ENCODE data around the gene HNRNPUL1.
A peak's percentile ranks its signal among the peaks of the same experiment; 100 is the strongest.
"Not testable (repeated sequence)": the region's sequence is repeated elsewhere in the genome, so short reads cannot be mapped to it uniquely, and the experiment has no call there.

The HNRNPUL1 gene

DNA sequence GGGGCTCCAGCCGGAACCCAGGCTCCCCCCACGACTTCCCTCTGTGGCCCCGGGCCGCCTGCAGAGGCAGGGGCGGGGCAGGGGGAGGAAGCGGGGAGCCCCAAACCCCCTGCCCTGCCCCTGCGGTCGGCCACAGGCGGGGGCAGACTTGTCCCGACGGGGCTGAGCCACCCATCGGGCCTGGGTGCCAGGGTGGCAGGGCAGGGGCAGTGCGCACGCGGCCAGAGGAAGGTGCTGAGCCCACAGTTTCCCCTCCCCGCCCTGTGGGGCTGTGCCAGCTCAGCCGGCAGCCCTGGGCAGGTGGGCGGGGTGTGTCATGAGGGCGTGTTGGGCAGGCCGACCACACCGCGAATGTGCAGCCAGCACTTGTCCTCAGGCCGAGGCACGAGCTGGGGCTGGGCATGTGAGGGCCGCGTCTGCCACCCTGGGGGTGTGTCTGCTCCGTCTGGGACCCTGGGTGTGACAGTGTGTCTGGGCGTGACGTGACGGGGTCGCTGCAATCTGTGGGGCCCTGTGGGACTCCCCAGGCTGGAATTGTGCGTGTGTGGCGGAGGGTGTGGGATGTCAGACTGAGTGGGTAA, 63.5 kb downstream of the HNRNPUL1 start:
- peak; percentile 91 for DNase-seq

DNA sequence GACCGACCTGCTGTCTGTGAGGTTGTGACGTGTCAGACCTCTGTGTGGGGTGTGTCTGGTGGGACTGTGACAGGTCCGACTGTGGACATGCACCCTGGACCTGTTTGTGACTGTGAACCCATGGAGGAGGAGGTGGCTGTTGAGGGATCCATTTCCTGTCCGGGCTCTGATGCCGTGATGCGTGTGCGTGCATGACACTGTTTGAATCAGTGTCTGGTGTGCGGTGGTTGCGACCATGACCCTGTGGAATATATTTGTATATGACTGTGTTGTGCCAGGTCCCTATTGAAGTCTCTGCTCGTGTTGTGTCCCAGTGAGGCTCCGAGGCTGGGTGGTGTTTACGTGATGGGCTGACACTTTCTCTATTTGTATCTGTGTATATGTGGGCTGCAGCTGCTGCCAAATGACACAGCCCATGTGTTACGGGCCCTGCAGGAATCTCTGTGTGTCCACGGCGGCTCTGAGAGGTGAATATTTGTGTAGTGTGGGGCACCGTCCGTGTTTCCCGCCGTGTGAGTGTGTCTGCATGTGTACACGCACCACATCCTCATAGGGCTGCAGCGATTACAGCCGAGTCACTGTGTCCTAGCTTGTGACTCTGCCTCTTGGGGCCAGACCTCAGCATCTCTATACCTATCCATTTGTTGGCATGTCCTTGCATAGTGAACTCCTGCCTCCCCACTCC, 64.1 kb downstream of the HNRNPUL1 start:
- peak; percentile 70 for DNase-seq

DNA sequence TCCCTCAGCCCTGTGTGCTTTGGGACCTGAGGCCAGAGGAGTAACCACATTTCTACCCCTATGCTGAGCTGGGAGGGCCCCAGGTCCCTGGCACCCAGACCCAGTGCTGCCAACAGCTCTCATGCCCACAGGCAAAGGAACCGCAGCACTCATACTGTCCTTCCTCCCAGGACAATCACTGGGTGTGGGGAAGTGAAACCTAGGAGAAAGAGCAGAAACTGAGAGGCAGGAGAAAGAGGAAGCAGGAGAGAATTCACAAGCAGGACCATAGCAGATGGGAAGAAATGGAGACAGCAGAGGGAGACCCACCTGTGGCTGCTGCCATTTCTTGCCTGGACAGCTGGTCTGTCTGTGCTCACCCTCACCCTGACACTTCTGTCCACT, 64.7 kb downstream of the HNRNPUL1 start:
- DNase-seq = no peak

DNA sequence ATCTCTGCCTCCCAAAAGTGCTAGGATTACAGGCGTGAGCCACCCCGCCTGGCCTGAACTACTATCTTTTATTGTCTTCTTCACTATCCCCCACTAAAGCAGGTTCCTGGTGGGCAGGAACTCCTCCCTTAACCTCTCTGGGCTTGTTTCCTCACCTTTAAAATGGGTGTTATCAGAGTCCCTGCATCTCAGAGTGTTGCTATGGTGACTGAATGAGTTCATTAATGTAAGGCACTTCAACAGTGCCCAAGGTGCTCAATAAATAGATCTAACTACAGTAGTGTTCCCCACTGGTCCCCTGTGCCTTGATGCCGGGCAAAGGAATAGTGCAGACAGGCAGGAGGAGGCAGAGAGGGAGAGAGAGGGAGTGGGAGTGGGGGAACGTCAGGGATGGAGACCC, 66.3 kb downstream of the HNRNPUL1 start:
- no peak for DNase-seq

DNA sequence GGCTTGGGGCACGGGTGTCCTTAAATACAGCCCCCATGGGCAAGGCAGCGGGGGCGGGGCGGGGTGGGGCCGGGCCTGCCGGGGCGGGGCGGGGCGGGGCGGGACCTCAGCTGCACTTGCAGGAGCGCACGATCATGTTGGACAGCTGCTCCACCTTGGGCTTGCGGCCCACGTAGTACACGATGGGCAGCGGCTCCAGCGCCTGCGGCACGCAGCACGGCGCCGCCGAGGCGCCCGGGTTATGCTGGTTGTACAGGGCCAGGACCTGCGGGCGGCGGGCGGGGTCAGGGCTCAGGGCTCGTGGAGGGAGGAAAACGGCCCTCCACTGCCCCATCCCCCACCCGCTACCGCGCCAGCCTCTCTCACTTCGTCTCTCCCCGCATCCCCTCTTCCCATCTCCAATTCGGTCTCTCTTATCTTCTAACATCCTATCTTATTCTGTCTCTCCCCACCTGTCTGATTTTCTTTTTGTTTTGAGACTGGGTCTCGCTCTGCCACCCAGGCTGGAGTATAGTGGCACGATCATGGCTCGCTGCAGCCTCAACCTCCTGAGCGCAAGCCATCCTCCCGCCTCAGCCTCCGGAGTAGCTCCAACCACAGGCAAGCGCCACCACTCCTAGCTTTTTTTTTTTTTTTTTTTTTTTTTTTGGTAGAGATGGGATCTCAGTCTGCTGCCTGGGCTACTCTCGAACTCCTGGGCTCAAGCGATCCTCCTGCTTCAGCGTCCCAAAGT, 66.9 kb downstream of the HNRNPUL1 start:
- no peak for DNase-seq

DNA sequence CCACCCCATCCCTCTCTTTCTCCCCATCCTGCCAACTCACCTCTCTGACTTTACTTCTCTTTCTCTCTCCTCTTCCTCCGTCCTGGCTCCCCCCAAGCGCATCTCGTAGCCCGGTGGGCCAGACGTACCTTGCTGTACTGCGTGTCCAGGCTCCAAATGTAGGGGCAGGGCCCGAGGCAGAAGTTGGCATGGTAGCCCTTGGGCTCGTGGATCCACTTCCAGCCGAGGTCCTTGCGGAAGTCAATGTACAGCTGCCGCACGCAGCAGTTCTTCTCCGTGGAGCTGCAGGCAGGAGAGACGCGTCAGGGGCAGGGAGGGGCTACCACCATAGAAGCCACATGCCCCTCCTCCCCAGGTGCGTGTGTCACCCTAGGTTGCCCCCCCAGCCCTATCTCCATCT, 67.8 kb downstream of the HNRNPUL1 start:
- no peak for DNase-seq

DNA sequence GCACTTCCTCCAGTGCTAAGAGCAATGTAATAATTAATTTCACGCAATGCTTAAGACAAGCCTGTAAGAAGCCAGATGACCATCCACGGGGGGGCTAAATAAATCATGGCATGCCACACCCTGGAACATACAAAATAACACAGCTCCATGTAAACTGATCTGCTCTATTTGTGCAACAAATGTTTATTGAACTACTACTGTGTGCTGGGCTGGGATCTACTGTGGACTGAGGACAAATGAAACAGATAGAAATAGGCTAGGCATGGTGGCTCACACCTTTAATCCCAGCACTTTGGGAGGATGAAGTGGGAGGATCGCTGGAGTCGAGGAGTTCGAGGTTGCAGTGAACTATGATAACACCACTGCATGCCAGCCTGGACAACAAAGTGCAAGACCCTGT, 68.3 kb downstream of the HNRNPUL1 start:
- DNase-seq = no peak

DNA sequence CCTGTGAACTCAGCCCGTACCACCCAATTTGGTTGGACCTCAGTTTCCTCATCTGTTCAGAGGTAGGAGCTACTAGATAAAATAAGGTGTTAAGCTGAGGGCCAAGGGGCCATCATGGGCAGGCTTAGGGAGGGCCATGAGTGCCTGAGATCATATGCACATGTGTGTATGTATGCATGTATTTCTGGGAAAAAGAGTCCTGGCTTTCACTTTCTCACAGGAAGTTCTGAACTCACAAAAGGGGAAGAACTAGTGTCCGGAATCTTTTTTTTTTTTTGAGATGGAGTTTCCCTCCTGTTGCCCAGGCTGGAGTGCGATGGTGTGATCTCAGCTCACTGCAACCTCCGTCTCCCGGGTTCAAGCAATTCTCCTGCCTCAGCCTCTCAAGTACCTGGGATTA, 70.6 kb downstream of the HNRNPUL1 start:
- DNase-seq = no peak

DNA sequence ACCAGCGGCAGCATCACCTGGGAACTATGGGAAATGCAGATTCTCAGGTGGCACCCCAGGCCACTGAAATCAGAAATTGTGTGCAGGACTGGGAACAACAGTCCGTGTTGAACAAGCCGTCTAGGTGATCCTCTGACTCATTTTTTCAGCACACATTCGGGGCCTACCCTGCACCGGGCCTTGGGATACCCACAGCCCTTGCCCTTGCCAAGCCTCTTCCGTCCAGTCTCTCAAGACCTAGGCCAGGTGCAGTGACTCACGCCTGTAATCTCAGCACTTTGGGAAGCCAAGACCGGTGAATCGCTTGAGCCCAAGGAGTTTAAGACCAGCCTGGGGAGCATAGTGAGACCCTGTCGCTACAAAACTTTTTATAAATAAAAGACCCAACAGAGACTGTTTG, 71.3 kb downstream of the HNRNPUL1 start:
- DNase-seq = no peak

DNA sequence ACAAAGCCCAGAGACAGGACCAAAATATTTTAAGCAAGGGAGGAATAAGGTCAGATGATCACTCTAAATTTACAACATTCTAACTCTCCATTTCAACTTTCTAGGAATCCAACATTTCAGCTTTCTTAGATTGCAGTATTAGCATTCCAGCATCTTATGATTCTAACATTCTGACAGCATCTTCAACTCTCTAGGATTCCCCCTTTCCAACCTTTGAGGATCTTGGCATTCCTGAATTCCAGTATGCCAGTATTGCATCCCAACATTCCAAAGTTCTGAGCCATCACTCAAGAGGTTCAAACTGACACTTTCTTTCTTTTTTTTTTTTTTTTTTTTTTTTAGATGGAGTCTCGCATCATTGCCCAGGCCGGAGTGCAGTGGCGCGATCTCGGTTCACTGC, 75.8 kb downstream of the HNRNPUL1 start:
- DNase-seq = no peak

DNA sequence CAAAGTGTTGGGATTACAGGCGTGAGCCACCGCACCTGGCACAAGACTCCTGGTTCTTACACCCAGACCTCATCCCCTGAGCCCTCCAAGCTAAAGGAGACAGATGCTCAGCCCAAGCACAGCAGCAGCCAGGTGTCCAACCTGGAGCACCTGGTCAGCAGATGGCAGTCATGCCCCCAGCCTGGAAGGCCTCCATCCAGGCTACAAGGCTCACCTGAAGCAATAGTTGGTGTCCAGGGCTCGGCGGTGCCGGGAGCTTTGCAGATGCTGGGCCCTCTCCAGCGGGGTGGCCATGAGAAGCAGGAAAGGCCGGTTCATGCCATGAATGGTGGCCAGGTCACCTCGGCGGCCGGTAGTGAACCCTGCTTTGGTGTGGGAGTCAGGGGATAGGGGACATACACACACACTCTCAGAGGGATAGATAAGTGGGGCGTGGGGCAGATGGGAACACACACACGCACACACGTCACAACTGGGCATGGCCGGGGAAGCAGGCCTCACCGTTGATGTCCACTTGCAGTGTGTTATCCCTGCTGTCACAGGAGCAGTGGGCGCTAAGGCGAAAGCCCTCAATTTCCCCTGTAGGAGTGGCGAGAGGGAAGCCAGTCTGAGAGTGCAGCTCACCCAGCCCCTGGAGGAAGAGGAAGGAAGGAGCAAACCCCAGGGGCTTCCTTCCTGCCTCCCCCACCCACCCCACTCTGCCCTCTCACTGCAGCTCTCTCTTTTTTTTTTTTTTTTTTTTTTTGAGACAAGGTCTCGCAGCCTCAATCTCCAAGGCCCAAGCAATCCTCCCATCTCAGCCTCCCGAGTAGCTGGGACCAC, 77.7 kb downstream of the HNRNPUL1 start:
- DNase-seq = no peak

DNA sequence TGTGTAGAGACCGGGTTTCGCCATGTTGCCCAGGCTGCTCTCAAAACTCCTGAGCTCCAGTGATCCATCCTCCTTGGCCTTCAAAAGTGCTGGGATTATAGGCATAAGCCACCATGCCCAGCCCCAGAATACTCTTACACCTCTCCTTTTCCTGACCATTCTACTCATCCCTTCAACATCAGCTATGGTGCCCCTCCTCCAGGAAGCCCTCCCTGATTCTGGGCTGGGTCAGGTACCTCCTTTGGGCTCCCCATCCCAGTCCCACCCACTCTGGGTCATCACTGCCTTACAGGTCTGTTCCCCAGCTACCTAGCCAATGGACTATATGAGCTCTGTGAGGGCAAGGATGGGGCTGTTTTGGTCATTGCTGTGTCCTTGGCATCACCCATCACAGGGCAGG, 80.0 kb downstream of the HNRNPUL1 start:
- no peak for DNase-seq

DNA sequence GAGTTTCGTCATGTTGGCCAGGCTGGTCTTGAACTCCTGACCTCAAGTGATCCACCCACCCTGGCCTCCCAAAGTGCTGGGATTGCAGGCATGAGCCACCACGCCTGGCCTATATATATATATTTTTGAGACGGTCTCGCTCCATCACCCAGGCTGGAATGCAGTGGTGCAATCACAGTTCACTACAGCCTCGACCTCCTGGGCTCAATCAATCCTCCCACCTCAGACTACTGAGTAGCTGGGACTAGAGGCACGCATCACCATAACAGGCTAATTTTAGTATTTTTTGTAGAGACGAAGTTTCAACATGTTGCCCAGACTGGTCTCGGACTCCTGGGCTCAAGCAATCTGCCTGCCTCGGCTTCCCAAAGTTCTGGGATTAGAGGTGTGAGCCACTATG, 82.7 kb downstream of the HNRNPUL1 start:
- DNase-seq = not testable (repeated sequence)

DNA sequence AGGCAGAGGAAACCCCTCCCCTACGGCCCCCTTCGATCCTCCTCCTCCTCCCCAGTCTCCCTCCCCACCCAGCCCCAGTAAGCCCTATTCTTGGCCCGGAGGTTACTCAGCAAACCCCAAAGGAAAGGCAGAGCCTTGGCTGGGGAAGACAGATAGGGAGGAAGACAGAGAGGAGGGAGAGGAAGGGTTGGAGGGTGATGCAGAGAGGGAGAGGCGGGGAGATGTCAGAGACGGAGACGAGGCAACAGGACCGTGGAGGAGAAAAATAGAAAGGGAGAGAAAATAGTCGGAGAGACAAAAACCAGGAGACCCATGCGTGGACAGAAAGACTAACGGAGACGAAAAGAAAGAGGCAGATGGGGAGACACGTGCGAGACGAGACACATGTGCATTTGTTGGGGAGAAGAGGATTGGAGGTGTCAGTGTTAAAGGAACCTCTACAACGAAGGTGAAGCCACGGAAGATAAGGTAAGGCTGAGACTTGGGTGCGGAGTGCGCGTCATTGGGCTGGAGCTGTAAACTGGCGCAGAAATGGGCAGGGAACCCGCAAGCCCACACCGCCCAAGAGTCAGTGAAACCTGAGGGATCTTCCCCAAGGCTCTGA, 86.7 kb downstream of the HNRNPUL1 start:
- no peak for DNase-seq

DNA sequence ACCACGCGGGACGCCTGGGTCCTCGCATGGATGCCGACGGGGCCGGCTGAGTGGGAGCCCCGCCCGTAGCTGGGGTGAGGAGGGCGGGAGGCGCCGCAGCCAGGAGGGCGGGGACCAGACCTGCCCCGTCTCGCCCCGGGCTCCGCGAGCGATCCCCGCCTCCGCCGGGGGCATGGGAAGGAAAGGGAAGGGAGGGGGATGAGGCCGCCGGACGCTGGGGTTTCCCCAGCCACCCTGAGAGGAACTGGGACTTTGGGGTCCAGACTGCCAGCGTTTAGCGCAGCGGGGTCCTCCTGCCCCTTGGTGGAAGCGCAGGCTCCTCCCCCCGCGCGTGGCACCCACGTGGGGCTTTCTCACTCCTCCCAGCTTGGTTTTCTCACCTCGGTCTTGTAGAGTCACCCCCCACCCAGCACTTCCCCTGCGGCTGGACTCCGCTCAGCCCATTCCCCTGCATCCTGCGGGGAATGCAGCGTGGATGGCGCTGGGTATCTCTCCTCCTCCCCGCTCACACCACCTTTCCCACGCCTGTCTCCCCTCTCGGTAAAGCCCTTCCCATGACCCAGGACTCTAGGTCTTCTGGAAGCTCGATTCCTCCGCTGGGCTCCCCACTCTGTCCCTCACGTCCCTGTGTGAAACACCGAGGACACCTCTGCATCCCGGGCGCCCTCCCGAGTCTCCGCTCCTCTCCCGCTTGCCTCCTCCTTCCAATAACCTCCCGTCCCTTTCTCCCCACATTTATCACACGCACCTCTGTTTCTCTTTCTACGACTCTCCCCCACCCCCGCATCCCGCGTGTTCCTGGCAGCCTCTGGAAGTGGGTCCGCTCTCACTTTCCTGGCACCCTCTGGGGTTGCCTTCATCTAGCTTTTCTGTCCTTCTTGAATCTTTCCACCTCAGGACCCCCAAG, 87.4 kb downstream of the HNRNPUL1 start:
- DNase-seq = peak; percentile 87

DNA sequence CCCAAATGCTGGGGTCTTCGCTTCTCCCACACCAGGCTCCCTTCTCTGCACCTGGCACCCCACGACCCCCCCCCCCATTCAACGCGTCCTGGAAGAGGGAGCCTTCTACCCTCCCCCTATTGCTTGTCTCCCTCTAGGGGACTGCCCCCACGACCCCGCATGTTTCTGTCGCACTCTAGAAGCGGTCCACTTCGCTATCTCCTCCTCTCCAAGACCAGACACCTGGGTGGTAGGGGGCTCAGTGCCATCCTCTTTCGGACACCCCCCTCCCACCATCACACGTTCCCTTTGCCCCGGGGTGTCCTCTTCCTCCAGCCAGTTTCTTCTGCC, 88.1 kb downstream of the HNRNPUL1 start:
- DNase-seq = no peak

DNA sequence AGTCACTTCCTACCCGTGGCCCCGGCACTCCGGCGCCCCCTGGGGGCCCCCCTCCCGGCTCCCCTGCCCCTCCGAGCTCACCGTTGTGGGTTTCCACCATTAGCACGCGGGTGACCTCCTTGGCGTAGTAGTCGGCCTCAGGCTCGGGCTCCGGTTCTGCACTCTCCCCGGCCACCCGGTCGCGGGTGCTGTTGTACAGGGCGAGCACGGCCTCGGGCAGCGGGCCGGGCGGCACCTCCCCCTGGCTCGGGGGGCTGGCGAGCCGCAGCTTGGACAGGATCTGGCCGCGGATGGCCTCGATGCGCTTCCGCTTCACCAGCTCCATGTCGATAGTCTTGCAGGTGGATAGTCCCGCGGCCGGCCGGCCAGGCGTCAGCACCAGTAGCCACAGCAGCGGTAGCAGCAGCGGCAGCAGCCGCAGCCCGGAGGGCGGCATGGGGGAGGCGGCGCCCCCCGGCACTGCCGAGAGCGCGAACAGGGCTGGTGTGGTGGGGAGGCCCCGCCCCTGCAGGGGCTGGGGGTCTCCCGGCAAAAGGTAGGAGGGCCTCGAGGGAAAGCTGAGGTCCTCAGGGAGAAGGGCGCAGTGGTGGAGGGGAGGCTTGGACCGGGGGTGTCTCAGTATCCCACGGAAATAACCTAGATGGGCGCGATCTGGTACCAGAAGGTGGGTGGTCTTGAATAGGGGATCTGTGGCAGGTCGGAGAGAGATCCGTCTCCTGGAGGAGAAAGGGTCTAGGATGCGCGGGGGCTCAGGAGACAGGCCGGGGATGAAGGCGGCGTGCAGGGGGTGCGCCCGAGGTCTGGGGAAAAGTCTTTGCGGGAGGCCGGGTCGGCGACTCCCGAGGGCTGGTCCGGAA, 88.7 kb downstream of the HNRNPUL1 start:
- peak; percentile 86 for DNase-seq

DNA sequence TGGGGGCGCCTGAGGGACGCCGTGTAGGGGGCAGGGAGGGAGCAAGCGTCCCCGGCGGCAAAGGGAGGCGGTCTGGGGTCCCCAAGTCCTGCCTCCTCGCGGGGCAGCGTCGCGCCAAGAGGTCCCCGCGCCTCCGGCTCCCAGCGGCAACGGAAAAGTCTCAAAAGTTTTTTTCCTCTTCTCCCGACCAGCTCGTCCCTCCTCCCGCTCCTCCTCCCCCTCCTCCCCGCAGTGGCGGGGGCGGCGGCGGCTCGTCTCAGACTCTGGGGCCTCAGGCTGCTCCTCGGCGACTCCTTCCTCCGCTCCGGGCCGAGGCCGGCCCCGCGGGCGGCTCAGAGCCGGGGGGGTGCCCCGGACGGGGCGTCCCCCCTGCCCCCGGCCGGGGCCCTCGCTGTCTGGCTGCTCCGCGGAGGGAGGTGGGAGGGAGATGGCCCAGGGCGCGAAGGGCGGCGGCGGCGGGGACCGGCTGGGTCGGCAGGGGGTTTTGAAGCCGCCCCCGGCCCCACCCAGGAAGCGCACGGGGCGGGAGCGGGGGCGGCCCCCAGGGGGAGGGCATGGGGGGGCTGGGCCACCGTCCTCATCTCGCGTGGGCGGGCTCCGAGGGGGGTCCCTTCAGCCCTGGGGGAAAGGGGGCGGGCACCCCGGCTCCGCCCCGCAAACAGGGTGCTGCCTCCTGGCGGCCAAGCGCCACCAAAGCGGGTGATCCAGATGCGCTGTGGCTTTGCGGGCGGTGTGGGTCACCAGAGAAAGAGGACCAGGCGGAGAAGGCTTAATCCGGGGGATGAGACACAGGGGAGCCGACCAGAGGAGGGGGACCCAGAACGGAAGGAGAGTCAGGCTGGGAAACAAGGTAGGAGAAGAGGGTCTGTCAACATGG, 89.5 kb downstream of the HNRNPUL1 start, which contains the start of gene TGFB1:
Gene TGFB1 (minus strand): TSS at position 457 of the 877 bp plus-strand sequence. CDS start 878 bp downstream, outside the sequence.
- peak; percentile 93 for DNase-seq

DNA sequence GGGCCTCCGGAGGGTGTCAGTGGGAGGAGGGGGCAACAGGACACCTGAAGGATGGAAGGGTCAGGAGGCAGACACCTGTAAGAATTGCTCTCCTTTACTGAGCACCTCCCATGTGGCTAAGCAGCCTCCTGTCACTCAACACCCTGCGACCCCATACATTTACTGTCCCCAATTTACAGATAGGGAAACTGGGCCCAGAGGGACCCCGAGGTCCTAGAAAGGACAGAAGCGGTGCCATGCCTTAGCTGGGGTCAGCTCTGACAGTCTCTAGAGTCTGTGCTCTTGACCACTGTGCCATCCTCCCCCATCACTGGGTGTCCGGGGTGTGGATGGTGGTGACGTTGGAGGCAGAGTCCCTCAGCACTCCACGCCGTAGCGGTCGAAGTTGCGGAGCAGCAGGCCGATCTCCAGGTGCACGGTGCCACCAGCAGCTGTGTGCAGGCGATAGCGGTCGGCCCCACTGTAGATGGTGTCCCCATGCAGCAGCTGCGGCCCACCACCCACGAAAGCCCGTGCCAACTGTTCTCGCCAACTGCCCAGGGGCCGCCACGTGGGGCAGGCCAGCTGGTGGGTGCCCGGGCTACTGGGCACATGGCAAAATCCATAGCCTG, 90.3 kb downstream of the HNRNPUL1 start:
- no peak for DNase-seq

Measured in stimulated activated CD8-positive, alpha-beta memory T cell treated with anti-CD3 and anti-CD28 coated beads, Interleukin-4, amount 100 ng/mL, for 48 hours (primary cell).